Heart left ventricle (tissue), 13 donors: ENCODE measurements around the gene SLC6A18.

Experiments used
- POLR2A ChIP-seq, 2 donors: fragments of 450-650 bp; IDR thresholded peaks; one replicate each; pipeline ENCODE4 v1.6.1; 2017; ENCODE audit warnings: antibody characterized with exemption in 2 of 2, mild to moderate bottlenecking in 2 of 2, moderate library complexity in 2 of 2
- TF ChIP-seq, protein P1 (sequence below), 12 donors: fragments of 200-600 bp; sonication (generic) in 4 of 12; IDR thresholded peaks; one replicate each; pipeline versions ENCODE4 v1.5.0 to v1.8.0; 2018 to 2022; ENCODE audit warnings: antibody characterized with exemption in 12 of 12, mild to moderate bottlenecking in 5 of 12
- donor health status: ischemic (EF 13 %, LVEDD 7.1; RV severe dilation, severe dysfunction).
- donor health status: DM: no; HTN: yes; CAD: no.
- donor health status: DM: no; HTN: no; CAD: no.
- donor health status: ischemic (EF 25% LVEDD 6.9; RV normal size, moderate dysfunction).
- donor health status: ischemic (EF 25% LVEDD 5.7; RV mildly dilated, moderate dysfunction).
- donor health status: ischemic (EF 35%, LVEDD 5.7; RV mildly dilated, moderate dysfunction).
- donor health status: nonischemic (EF 11% LVEDD 7.7; RV severe dilation, severe dysfunction).
- donor health status: DM: yes; HTN: yes; CAD: no.
- donor health status: PGD.
- donor health status: ischemic (EF 29% LVEDD 5.4; RV normal size, mild dysfunction).
- donor health status: nonischemic (EF 23%, LVEDD 6.1; RV moderate dilation, normal function).

DNA sequence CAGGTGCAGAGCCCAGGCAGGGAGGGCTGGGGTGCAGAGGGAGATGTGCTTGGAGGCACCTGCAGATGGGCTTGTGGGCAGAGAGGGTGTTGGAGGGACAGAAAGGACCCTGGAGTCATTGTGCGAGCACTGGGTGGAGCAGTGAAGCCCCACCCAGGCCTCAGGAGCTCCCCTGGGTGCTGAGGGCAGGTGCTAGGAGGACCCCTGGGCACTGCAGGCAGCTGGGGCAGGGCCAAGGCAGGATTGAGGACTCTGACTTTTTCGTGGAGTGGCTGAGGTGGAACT, 10.3 kb upstream of the SLC6A18 start:
- TF ChIP-seq, protein P1, sequence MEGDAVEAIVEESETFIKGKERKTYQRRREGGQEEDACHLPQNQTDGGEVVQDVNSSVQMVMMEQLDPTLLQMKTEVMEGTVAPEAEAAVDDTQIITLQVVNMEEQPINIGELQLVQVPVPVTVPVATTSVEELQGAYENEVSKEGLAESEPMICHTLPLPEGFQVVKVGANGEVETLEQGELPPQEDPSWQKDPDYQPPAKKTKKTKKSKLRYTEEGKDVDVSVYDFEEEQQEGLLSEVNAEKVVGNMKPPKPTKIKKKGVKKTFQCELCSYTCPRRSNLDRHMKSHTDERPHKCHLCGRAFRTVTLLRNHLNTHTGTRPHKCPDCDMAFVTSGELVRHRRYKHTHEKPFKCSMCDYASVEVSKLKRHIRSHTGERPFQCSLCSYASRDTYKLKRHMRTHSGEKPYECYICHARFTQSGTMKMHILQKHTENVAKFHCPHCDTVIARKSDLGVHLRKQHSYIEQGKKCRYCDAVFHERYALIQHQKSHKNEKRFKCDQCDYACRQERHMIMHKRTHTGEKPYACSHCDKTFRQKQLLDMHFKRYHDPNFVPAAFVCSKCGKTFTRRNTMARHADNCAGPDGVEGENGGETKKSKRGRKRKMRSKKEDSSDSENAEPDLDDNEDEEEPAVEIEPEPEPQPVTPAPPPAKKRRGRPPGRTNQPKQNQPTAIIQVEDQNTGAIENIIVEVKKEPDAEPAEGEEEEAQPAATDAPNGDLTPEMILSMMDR (IDR thresholded peaks at IDR 0.05): no peak
- TF ChIP-seq POLR2A (IDR thresholded peaks at IDR 0.05): no peak
